HCT116 (cell line): ENCODE measurements around the gene MYLK4.

Source experiments
- ATF3 ChIP-seq: IDR thresholded peaks from 2 replicates; pipeline ENCODE4 v1.6.1; 2012
- EGR1 ChIP-seq: IDR thresholded peaks from 2 replicates; pipeline ENCODE4 v1.6.1; 2012; ENCODE audit warnings: low read depth
- EZH2 ChIP-seq: fragments of 200-600 bp; sonication (generic); IDR thresholded peaks from 2 replicates; pipeline ENCODE4 v1.6.1; 2017; ENCODE audit warnings: antibody characterized with exemption, mixed run types
- POLR2A ChIP-seq: IDR thresholded peaks from 2 replicates; pipeline ENCODE4 v1.7.0; 2011; ENCODE audit warnings: borderline replicate concordance; ENCODE audit not compliant: insufficient read depth, insufficient read length; ENCODE audit errors: extremely low read depth
- POLR2AphosphoS5 ChIP-seq: IDR thresholded peaks from 2 replicates; pipeline ENCODE4 v1.6.1; 2011; ENCODE audit warnings: mild to moderate bottlenecking, low read depth, low read length, moderate library complexity
- TF ChIP-seq, protein P1 (sequence below), 3 experiments: fragments of 200-600 bp in 1 of 3; sonication (generic) in 1 of 3; IDR thresholded peaks in 2 of 3; conservative IDR thresholded peaks in 1 of 3; 2 replicates each; pipeline ENCODE4 v1.5.1; 2012 to 2017; ENCODE audit warnings: low read depth in 2 of 3, low read length in 2 of 3, antibody characterized with exemption in 1 of 3, borderline replicate concordance in 1 of 3, control low read depth in 1 of 3, mild to moderate bottlenecking in 1 of 3, mixed read lengths in 1 of 3, mixed run types in 1 of 3, moderate library complexity in 1 of 3; ENCODE audit not compliant: insufficient read depth in 1 of 3

GRCh38 chr6:2763345-2763841 lies 12.7 kb upstream of the MYLK4 start:
- TF ChIP-seq ATF3 = no peak
- no peak for TF ChIP-seq POLR2AphosphoS5
- no peak for TF ChIP-seq POLR2A
- TF ChIP-seq, protein P1, sequence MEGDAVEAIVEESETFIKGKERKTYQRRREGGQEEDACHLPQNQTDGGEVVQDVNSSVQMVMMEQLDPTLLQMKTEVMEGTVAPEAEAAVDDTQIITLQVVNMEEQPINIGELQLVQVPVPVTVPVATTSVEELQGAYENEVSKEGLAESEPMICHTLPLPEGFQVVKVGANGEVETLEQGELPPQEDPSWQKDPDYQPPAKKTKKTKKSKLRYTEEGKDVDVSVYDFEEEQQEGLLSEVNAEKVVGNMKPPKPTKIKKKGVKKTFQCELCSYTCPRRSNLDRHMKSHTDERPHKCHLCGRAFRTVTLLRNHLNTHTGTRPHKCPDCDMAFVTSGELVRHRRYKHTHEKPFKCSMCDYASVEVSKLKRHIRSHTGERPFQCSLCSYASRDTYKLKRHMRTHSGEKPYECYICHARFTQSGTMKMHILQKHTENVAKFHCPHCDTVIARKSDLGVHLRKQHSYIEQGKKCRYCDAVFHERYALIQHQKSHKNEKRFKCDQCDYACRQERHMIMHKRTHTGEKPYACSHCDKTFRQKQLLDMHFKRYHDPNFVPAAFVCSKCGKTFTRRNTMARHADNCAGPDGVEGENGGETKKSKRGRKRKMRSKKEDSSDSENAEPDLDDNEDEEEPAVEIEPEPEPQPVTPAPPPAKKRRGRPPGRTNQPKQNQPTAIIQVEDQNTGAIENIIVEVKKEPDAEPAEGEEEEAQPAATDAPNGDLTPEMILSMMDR (IDR thresholded peaks at IDR 0.05 in 2 of 3, conservative IDR thresholded peaks at IDR 0.05 in 1 of 3; ENCODE audit: borderline replicate concordance in 1 of 3, insufficient read depth in 1 of 3, low read depth in 2 of 3, low read length in 2 of 3) = no peak
- no peak for TF ChIP-seq EGR1
- TF ChIP-seq EZH2 = no peak
